Right lobe of liver (tissue), 6 donors: ENCODE results near the gene ABCG5. TPM values are rescaled to one million over a fixed set of nuclear protein-coding genes. Genes with fewer than 3 reads are reported as not detected.

ENCODE experiments used
- ATAC-seq, 4 donors: fragments of 200-7000 bp; cut with Tn5 transposase; one replicate each; pipeline ENCODE4 v1.9.1; 2020; ENCODE audit warnings: mild to moderate bottlenecking in 4 of 4, moderate library complexity in 4 of 4
- DNase-seq, 3 donors: peaks; one replicate each; pipeline ENCODE4 v3.0.0-alpha.2; 2020
- H3K27ac ChIP-seq, 3 donors: fragments of 200-600 bp; one replicate each; pipeline ENCODE4 v1.8.0; 2022
- H3K27me3 ChIP-seq, 2 donors: fragments of 200-600 bp; one replicate each; pipeline ENCODE4 v1.8.0; 2022
- H3K36me3 ChIP-seq, 4 donors: fragments of 200-600 bp; sonication (generic) in 1 of 4; one replicate each; pipeline versions ENCODE4 v1.5.1 to v1.8.0; 2017 to 2022; ENCODE audit warnings: control low read depth in 1 of 4
- H3K4me1 ChIP-seq, 4 donors: fragments of 200-600 bp; sonication (generic) in 1 of 4; one replicate each; pipeline versions ENCODE4 v1.5.1 to v1.8.0; 2017 to 2022; ENCODE audit warnings: control low read depth in 1 of 4
- H3K4me3 ChIP-seq, 3 donors: fragments of 200-600 bp; one replicate each; pipeline ENCODE4 v1.8.0; 2022
- H3K9me3 ChIP-seq, 4 donors: fragments of 200-600 bp; sonication (generic) in 1 of 4; one replicate each; pipeline versions ENCODE4 v1.5.1 to v1.8.0; 2017 to 2022; ENCODE audit warnings: control low read depth in 1 of 4
- CTCF ChIP-seq, 4 donors: fragments of 200-600 bp in 3 of 4; fragments of 450-650 bp in 1 of 4; IDR thresholded peaks; one replicate each; pipeline versions ENCODE4 v1.5.1 to v1.8.0; 2016 to 2022; ENCODE audit warnings: antibody characterized with exemption in 4 of 4, mild to moderate bottlenecking in 2 of 4
- POLR2A ChIP-seq: fragments of 450-650 bp; IDR thresholded peaks from one replicate; pipeline ENCODE4 v1.6.1; 2017; ENCODE audit warnings: antibody characterized with exemption, mild to moderate bottlenecking
- WGBS: methylation state at CpG from one replicate; pipeline ENCODE4 v1.1.6; 2018; ENCODE audit warnings: low coverage, low lambda C conversion rate; ENCODE audit not compliant: insufficient coverage; ENCODE audit errors: missing lambda C conversion rate; 5-methylcytosine and 5-hydroxymethylcytosine counted together
- intact Hi-C, 2 donors: fragments of 100-400 bp; cut with DNase I; formaldehyde crosslinking; loops; one replicate each; pipeline versions ENCODE4 v1.11.2 to v1.14.1; 2022
- total RNA-seq, 6 experiments: library from RNA; depleted of rRNA in 2 of 6; stranded (reverse); fragments of >200 nt in 2 of 6; fragmentation: NEBNext Ultra II Directional in 3 of 6; extraction: Animal tissue kit (Norgen Biotek cat#: 25700) in 3 of 6; gene quantifications; one replicate each; pipeline versions ENCODE4 v1.1.0 to v1.2.4, GENCODE V29; 2016 to 2023
- donor health status: DM: no; HTN: yes; CAD: no.
- donor health status: DM: no; HTN: no; CAD: no.
- donor health status: DM: no; HTN: no; CAD: no.
- donor health status: DM: no; HTN: yes; CAD: no.
- donor health status: DM: no; HTN: yes; CAD: no.

Gene ABCG5
- total RNA-seq, 6 experiments from 2014 or later, result 15.3 to 63.5 (median 35.4) TPM

- ATAC-seq, result peak; percentile 55 to 90 (median 58)
- Histone ChIP-seq H3K4me3 (no peak overlapping the region), H3K4me1 (peaks cover 0 to 23% (median under 1%) of the 10 kb centered on the region in 4 donors), H3K27ac (peak overlapping the region in 1 of 3 donors; percentile 24), H3K27me3 (no peaks in the 10 kb centered on the region), H3K9me3 (no peaks in the 10 kb centered on the region), H3K36me3 (peaks cover 0 to 86% (median 13%) of the 10 kb centered on the region in 4 donors)
- 37% methylated on average over 5 of the region's 10 CpGs for WGBS
- DNase-seq, result peak in 1 of 3 donors; percentile 89
- TF ChIP-seq CTCF (IDR thresholded peaks at IDR 0.05) (no peak), POLR2A (no peak)
- intact Hi-C loops, result no loop called here
Observed at GRCh38 chr2:43853141-43854081, 14.8 kb upstream of the ABCG5 start.

DNA sequence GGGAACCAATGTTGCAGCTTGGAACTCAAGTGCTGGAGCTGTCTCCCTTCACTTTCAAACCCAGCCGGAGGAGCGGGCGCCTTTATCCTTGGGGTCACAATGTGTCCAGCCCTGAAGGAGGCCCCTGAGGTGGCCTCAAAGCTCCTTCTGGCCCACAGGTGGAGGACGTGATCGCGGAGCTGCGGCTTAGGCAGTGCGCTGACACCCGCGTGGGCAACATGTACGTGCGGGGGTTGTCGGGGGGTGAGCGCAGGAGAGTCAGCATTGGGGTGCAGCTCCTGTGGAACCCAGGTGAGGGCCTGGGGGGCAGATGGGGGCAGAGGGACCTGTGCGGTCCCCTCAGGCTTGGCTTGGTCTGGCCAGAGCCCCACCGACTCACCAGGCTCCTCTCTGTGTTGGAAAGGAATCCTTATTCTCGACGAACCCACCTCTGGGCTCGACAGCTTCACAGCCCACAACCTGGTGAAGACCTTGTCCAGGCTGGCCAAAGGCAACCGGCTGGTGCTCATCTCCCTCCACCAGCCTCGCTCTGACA, 13.6 kb upstream of the ABCG5 start:
- no CpG with 5 or more reads among the region's 21 CpGs for WGBS
- ATAC-seq (no peak), DNase-seq (no peak)
- TF ChIP-seq POLR2A (no peak), CTCF (IDR thresholded peaks at IDR 0.05) (no peak)
- intact Hi-C loops, result no loop called here
- H3K36me3 ChIP-seq, result peaks cover 0 to 78% (median 16%) of the 10 kb centered on the region in 4 donors
- no peaks in the 10 kb centered on the region for H3K27me3 ChIP-seq
- H3K9me3 ChIP-seq, result no peaks in the 10 kb centered on the region
- H3K27ac ChIP-seq, result no peak overlapping the region
- H3K4me1 ChIP-seq, result peaks cover 0 to 34% (median 6%) of the 10 kb centered on the region in 4 donors
- H3K4me3 ChIP-seq, result no peak overlapping the region

DNA sequence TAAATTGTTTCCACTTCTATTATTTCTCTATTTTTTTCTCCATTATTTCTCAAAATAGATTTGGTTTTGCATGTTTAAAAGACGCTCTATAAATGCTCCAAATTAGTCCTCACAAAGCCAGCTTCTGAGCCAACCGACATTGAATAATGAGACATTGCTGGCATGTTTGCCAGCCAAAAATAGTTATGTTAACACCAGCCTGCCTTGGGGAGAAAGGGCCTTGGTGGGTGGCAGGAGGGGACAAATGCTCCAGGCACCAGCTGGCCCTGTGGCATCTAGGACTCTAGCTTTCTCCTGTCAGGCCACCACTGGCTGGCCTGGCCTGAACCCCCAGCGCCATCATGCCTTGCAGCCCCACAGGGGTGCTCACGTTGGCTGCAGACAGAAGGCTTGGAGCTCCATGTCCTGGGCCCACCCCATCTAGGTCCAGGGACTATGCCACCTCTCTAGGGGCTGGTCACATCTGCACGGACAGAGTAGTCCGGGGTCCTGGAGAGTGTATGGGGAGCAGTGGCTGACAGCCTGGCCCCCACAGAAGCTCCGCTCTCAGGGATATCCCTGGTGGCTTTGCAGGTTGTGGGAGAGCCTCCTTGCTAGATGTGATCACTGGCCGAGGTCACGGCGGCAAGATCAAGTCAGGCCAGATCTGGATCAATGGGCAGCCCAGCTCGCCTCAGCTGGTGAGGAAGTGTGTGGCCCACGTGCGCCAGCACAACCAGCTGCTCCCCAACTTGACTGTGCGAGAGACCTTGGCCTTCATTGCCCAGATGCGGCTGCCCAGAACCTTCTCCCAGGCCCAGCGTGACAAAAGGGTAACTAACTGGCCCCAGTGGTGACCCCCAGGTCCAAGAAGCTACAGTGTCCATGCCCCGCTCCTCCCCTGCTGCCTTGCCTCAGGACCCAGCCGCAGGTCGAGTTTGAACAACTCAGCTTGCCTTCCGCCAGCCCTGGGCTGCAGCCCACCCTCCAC, 12.7 kb upstream of the ABCG5 start:
- DNase-seq (no peak), ATAC-seq (no peak)
- TF ChIP-seq POLR2A, result no peak
- no peak for TF ChIP-seq CTCF (IDR thresholded peaks at IDR 0.05)
- Histone ChIP-seq H3K27me3 (no peaks in the 10 kb centered on the region), H3K9me3 (no peaks in the 10 kb centered on the region), H3K4me1 (peaks cover 0 to 40% (median 8%) of the 10 kb centered on the region in 4 donors), H3K36me3 (peaks cover 0 to 70% (median 16%) of the 10 kb centered on the region in 4 donors), H3K4me3 (no peak overlapping the region), H3K27ac (peak overlapping the region in 1 of 3 donors; percentile 37)
- 68% methylated on average over 4 of the region's 20 CpGs for WGBS
- intact Hi-C loops, result no loop called here

DNA sequence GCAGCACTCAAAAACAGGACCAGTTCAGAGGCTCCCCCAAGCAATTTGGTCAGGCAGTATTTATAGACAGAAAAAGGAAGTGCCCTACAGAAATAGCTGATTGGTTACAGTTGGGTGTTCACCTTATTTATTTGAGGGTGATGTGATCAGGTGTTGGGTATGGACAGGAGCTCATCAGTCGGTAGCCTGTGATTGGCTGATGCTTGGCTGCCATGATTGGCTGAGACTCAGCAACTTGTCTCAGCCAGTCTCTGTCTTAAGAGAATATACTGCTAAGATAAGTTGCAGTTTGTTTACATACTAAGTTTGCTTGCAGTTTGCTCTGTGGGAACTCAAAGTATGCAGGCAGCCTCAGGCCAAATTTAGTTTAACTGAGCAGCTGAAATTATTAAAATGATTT, 9.6 kb upstream of the ABCG5 start:
- peak overlapping the region in 1 of 3 donors; percentile 95 for H3K27ac ChIP-seq
- TF ChIP-seq CTCF (IDR thresholded peaks at IDR 0.05) (no peak), POLR2A (no peak)
- ATAC-seq (peak in 1 of 4 donors; percentile 7), DNase-seq (no peak)
- H3K27me3 ChIP-seq, result no peaks in the 10 kb centered on the region
- peaks cover 0 to 57% (median 11%) of the 10 kb centered on the region in 4 donors for H3K36me3 ChIP-seq
- no peaks in the 10 kb centered on the region for H3K9me3 ChIP-seq
- WGBS, result 71% methylated on average over 1 of the region's 1 CpG
- no peak overlapping the region for H3K4me3 ChIP-seq
- intact Hi-C loops, result no loop called here
- peaks cover 0 to 65% (median 17%) of the 10 kb centered on the region in 4 donors for H3K4me1 ChIP-seq
